Dendritic cell treated with granulocyte-macrophage colony-stimulating factor and Interleukin-4, amounts not matched to agents 40 ng/mL and 50 ng/mL, for 4 days (primary cell): Measurements from ENCODE around the gene PPP1R18.
A peak's percentile ranks its signal among the peaks of the same experiment; 100 is the strongest.

Experiments
- H3K27ac Mint-ChIP-seq: one replicate; pipeline ENCODE4 v1.8.0; 2022; ENCODE audit warnings: mild to moderate bottlenecking, mixed read lengths
- H3K27me3 Mint-ChIP-seq: one replicate; pipeline ENCODE4 v1.8.0; 2022; ENCODE audit warnings: mild to moderate bottlenecking, mixed read lengths
- H3K36me3 Mint-ChIP-seq: one replicate; pipeline ENCODE4 v1.8.0; 2022; ENCODE audit warnings: low read depth, mixed read lengths
- H3K4me1 Mint-ChIP-seq: one replicate; pipeline ENCODE4 v1.8.0; 2022; ENCODE audit warnings: low read depth, mixed read lengths
- H3K4me3 Mint-ChIP-seq: one replicate; pipeline ENCODE4 v1.8.0; 2022; ENCODE audit warnings: mild to moderate bottlenecking, moderate library complexity, mixed read lengths
- H3K9me3 Mint-ChIP-seq: one replicate; pipeline ENCODE4 v1.8.0; 2022; ENCODE audit warnings: mixed read lengths
- intact Hi-C: fragments of 100-400 bp; cut with micrococcal nuclease; formaldehyde crosslinking; loops from one replicate; pipeline ENCODE4 v1.15.0; 2022

The PPP1R18 gene

DNA sequence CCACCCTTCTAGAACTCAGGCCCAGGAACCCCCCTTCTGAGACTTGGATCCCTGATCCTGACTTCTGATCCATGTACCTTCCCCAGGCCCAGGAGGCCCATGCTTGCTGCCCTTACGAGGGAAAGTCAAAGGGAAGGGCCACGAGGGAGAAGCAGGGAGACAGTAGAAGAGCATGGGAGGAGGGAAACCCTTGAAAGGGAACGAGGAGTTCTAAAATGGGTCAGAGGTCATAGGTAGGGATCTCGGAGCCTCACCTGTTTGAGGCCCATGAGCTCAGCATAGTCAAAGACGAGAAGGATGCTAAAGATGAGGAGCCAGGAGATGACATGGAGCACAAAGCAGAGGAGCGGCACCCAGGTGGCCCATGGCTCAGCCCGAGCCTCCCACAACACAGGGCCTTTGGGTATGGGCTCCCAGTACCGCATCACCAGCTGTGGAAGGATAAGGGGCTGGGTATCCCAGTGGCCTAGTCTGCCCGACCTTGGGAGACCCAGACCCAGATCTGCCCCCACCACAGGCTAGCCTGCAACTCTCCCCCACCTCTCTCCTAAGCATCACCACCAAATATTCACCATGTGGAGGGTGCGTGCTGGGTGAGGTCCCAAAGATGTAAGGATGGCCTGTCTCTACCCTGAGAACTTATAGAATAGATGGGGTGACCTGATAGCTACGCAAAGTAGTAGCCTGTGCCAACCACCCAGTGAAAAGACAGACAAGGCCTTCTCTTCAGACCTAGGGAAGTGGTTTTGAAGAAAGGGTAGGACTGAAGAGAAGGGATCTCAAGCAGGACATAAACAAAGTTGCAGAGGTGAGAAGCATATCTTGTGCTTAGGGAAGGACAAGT, 2.8 kb upstream of the PPP1R18 start:
- peak overlapping the region; percentile 91 for H3K27ac Mint-ChIP-seq
- peak overlapping the region; percentile 93 for H3K4me3 Mint-ChIP-seq
- H3K36me3 Mint-ChIP-seq = peaks cover 58% of the 10 kb centered on the region
- H3K4me1 Mint-ChIP-seq = peaks cover 48% of the 10 kb centered on the region
- intact Hi-C loops = no loop called here
- H3K27me3 Mint-ChIP-seq = no peaks in the 10 kb centered on the region
- no peaks in the 10 kb centered on the region for H3K9me3 Mint-ChIP-seq

DNA sequence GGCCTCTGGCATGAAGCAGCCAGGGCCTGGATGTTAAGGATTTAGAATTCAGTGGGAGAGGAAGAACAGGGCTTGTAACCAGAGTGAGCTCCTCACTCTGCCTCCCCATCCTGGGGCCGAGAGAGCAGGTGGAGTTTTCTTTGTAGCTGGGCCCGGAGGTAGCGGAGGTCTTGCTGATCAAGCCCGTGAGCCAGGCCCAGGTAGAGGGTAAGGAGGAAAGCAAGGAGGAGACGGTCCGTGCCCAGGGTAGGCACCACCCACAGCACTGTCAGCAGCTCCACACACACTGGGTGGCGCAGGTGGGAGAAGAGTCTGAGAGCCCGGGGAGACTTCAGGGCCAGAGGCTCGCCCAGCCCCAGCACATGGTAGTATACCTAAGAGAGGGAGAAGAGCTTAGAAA, 2.1 kb upstream of the PPP1R18 start:
- peak overlapping the region; percentile 91 for H3K27ac Mint-ChIP-seq
- intact Hi-C loops = no loop called here
- H3K27me3 Mint-ChIP-seq = no peaks in the 10 kb centered on the region
- peaks cover 48% of the 10 kb centered on the region for H3K4me1 Mint-ChIP-seq
- peaks cover 65% of the 10 kb centered on the region for H3K36me3 Mint-ChIP-seq
- H3K4me3 Mint-ChIP-seq = peak overlapping the region; percentile 93
- H3K9me3 Mint-ChIP-seq = no peaks in the 10 kb centered on the region

DNA sequence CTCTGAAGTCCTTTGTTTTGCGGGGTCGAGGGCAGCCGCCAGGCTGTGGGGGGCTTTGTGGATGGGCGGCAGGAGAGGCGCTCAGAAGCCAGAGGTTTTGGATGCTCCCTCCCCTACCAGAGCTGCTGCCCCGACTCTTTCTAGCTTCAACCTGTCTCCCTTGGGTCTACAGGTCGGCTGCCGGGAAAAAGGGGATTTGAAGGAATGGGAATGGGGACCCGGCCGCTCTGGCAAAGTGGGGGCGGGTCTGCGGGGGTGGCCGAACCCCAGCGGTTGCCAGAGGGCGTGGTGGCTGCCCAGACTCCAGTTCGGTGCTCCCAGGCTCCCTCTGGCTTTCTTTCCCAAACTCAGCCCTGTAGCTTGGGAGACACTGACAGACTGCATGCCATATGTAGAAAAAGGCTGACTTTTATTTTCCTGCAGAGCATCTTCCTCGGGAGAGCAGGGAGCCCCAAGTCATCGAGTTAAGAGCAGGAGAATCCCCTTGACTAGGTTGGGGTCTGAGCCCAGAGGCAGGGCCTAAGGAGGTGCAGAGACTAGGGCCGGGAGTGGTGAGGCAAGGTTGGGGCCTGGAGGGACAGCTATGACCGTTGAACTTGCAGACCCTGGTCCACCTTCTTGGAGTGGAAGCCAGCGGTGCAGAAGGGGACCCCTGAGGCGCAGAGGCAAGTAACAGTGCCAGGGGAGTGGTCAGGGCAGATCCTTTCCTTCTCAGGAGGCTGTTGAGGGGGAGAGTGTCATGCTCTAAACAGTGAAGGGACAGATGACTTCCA, 1.4 kb upstream of the PPP1R18 start:
- Mint-ChIP-seq H3K27ac (peak overlapping the region; percentile 91), H3K4me1 (peaks cover 49% of the 10 kb centered on the region), H3K36me3 (peaks cover 72% of the 10 kb centered on the region), H3K4me3 (peak overlapping the region; percentile 93), H3K9me3 (no peaks in the 10 kb centered on the region), H3K27me3 (no peaks in the 10 kb centered on the region)
- intact Hi-C loops = loop anchor here (1.0 kb wide), 1 partner anchor 29 kb away; the partner anchor contains the start of gene MDC1

DNA sequence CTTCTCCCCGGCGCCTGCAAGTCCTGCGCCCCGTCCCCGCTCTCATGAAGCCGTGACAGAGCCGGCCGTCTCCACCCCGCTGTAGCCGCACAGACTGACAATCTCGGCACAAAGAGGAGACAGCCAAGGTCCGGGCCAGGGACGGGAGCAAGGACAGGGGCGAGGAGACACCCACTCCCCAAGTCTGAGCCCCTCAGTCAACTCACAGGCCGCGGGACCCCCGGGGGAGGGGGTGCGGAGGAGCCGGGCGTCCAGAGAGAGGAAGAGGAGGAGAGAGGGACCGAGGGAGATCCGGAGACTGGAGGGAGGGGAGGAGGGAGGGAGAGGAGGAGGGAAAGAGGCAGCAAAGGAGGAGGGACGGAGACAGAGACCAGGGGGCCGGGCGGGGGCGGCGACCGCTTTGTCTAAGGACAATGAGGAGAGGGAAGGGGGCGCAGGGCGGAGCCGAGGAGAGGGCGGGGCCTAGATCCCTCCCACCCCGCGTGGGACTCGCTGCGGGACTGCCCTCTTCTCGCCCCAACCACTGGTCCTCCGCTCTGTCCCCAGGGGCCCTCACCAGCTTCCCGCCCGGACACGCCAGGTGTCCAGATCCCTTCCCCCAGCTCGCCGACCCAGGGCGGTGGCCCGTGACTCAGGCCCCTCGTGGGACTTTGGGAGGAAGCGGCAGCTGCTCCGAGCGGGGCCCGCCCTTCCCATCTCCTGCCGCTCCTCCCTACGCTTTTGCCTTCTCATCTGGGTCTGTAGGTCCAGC, 638 bp upstream of the PPP1R18 start:
- Mint-ChIP-seq H3K9me3 (no peaks in the 10 kb centered on the region), H3K36me3 (peaks cover 80% of the 10 kb centered on the region), H3K27ac (peak overlapping the region; percentile 91), H3K4me1 (peaks cover 56% of the 10 kb centered on the region), H3K4me3 (peak overlapping the region; percentile 93), H3K27me3 (no peaks in the 10 kb centered on the region)
- intact Hi-C loops = loop anchor here (1.0 kb wide), 1 partner anchor 30 kb away; the partner anchor contains the start of gene MDC1

DNA sequence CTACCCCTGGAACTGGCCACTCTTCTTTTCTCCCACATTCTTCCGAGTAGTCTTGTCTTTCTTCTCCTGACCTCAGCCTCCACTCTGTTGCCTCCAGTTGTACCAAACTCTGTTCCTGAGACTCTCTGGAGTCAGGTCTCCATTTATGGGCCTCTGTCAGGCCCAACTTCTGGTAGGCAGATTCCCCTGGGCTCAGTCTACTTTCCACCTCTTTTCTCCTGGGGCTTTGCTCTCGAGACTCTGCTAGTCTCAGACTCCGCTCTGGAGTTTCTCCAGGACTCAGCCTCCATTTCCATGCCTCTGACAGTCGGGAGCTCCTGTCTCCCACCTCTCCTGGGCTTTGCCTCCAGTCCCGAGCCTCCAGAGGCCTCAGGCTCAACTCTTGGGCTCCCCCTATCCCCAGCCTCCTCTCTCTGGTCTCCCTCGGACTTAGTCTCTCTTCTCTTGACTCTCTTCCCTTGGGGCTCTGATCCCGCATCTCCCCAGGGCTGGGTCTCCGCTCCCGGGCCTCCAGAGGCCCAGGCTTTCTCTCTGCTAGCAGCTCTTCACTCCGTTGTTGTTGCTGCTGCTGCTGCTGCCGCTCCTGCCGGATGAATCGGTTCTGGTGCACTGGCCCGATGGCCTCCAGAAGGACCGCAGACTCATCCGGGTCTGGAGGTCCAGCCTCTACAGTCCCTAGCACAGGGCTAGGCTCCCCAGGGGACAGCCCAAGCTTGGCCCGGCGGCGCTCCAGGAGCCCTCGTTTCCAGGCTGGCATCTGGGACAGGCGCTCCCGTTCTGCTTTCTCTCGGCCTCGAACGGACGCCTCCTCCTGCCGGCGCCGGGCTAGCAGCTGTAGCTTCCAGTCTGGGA, 1.1 kb downstream of the PPP1R18 start:
- Mint-ChIP-seq H3K4me1 (peaks cover 65% of the 10 kb centered on the region), H3K4me3 (peak overlapping the region; percentile 93), H3K9me3 (no peaks in the 10 kb centered on the region), H3K27ac (peak overlapping the region; percentile 91), H3K36me3 (peaks cover 93% of the 10 kb centered on the region), H3K27me3 (no peaks in the 10 kb centered on the region)
- intact Hi-C loops = no loop called here

DNA sequence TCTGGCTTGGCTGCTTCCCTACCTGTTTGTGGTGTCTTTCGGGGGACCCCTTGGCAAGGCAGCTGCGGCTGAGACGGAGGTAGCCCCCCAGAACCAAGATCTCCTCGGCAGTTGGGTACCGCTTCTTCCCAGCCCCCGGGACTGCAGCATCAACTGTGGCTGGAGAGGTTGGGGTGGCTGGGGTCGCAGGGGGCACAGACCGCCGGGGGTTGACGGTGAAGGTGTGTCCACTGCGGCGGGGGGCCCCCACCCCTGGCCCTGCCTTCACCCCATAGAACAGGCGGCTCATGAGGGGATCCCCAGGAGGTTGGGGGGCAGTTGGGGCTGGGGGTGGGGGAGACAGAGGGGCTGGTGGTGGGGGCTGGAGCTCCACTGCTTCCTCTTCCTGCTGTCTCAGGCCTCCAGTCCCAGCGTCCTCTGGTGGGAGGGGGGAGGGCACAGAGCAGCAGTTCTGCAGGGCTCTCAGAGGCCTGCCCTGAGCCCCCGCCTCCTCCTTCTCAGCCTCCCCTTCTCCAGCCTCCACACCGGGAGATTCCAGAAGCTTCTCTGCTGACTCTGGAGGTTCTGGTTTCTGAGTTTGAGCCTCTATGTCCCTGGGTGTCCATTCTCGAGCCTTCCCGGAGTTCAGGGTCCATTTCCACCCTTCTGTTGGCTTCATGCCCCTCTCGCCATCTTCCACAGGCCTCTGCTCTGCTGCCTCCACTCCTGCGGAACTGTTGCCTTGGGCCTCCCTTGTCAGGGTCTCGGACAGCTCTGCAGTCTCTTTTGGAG, 1.9 kb downstream of the PPP1R18 start:
- Mint-ChIP-seq H3K4me3 (peak overlapping the region; percentile 93), H3K4me1 (peaks cover 65% of the 10 kb centered on the region), H3K27me3 (no peaks in the 10 kb centered on the region), H3K9me3 (no peaks in the 10 kb centered on the region), H3K27ac (peak overlapping the region; percentile 91), H3K36me3 (peaks cover 98% of the 10 kb centered on the region)
- intact Hi-C loops = no loop called here

DNA sequence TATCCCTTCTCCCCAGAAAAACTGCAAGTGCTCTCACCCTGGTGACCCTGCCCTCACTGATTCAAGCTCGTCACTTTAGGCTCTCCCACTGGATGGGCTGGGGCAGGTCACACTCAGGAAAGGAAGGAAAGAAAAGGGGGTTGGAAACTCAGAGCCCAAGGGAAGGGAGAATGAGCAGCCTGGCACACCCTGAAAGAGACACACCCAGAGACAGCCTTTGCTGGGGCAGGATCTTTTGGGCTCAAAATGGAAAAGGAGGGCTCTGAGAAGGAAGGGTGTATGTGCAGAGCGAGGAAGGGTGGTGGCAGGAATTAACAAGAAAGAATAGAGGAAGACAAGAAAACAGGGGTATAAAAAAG, 2.5 kb downstream of the PPP1R18 start:
- intact Hi-C loops = loop anchor here (2.0 kb wide), 1 partner anchor 67 kb away; the partner anchor contains the start of genes MRPS18B and PPP1R10
- no peaks in the 10 kb centered on the region for H3K9me3 Mint-ChIP-seq
- peaks cover 65% of the 10 kb centered on the region for H3K4me1 Mint-ChIP-seq
- H3K27me3 Mint-ChIP-seq = no peaks in the 10 kb centered on the region
- peak overlapping the region; percentile 93 for H3K4me3 Mint-ChIP-seq
- H3K36me3 Mint-ChIP-seq = peaks cover 100% of the 10 kb centered on the region
- peak overlapping the region; percentile 91 for H3K27ac Mint-ChIP-seq

DNA sequence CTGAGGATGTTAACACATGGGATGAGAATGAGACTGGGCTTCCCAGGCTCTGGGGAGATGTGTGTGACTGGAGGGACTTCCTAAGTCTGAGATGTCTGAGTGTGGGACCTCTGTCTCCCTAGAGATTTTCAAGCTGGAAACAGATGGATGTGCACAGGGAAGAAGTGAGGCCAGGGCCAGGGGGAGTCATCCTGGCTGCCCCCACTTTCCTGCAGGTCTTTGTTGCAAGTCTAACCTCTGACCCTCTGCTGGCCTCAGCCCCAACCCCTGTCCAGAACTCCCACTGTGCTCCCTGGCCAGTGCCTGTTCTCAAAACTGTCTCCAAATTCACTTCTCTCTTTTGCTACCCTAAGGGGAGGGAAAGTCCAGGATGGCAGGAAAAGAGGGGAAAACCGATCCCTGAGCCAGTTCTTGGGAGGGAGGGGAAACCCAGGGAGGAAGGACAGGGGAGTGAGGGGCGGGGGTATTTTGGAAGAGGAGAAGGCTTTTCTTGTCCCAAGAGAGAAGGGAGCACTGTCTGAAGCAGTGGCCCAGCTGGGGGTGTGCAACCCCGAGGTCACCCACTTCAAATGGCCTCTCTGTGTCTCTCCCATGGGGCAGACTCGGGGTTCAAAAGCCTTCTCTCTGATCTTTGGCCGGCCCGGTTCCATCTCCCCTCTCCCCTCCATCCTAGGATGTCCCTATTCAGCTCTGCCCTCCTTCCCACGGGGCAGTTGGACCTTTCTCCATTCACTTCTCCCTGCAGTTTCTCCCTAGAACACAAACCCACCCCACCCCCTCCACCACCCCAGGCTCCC, 3.1 kb downstream of the PPP1R18 start:
- Mint-ChIP-seq H3K4me1 (peaks cover 63% of the 10 kb centered on the region), H3K27me3 (no peaks in the 10 kb centered on the region), H3K36me3 (peaks cover 100% of the 10 kb centered on the region), H3K4me3 (peak overlapping the region; percentile 93), H3K9me3 (no peaks in the 10 kb centered on the region), H3K27ac (peak overlapping the region; percentile 91)
- intact Hi-C loops = loop anchor here (2.0 kb wide), 1 partner anchor 67 kb away; the partner anchor contains the start of genes MRPS18B and PPP1R10

DNA sequence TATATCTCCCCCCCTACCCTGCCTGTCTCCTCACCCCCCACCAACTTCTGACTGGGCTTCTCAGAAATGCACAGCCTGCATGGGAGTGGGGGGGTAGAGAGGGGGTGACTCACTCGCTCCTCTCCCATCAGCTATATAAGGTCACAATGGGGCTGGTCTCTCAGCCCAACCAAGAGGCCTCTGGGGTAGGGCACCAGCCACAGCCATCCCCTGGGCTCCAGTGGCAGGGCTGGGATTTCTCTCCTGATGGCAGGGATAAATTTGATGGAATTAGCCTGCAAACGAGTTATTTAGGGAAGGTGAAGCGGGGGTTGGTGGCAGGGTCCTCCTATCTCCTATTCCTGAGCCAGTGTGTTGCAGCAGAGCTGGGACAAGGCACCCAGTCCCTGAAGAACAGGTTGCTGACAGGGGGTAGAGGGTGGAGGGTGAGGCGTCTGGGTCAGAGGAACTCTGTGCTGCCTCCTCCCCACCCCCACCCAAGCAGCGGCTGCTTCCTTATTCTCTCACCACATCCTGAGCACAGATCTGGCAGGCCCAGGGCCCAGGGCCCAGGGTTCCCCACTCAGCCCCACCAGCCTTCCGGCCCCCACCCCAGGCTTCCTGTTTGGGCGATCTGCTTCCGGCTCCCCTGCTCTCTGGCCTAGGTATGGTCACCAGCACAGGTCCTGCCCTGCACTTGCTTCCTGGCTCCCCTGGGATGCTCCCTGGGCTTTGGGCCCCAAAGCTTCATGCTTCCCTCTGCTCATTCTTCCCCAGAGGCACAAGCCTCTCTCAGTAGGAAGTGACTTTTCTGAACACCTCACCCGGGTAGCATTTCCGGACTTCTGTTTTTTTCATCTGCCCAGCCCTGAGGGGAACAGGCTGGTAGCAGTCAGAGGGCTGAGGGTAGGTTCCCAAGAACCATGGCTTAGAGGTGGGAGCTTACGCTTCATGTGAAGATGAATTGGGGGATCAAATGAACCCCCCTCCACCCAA, 4.0 kb downstream of the PPP1R18 start:
- Mint-ChIP-seq H3K36me3 (peaks cover 100% of the 10 kb centered on the region), H3K27me3 (no peaks in the 10 kb centered on the region), H3K4me3 (peak overlapping the region; percentile 93), H3K27ac (peak overlapping the region; percentile 91), H3K4me1 (peaks cover 53% of the 10 kb centered on the region), H3K9me3 (no peaks in the 10 kb centered on the region)
- intact Hi-C loops = loop anchor here (2.0 kb wide), 1 partner anchor 66 kb away; the partner anchor contains the start of genes MRPS18B and PPP1R10

DNA sequence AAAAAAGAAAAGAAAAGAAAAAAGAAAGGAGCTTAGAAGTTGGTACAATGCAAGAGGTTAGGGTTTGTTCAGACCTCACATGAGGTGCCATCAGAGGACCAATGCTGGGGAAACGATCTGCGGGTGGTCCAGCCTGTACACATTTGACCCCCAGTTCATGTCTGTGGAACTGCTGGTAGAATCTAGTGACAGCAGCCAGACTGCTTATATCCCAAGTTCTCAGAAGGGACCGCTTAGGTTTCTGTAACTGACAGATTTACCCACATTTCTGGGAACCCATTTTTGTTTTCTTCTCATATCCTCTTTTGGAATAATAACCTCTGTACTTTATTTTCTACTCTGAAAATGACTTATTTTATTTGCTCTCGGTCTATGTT, 4.7 kb downstream of the PPP1R18 start:
- Mint-ChIP-seq H3K9me3 (no peaks in the 10 kb centered on the region), H3K27me3 (no peaks in the 10 kb centered on the region), H3K4me3 (peak overlapping the region; percentile 93), H3K36me3 (peaks cover 100% of the 10 kb centered on the region), H3K4me1 (peaks cover 57% of the 10 kb centered on the region), H3K27ac (peak overlapping the region; percentile 91)
- intact Hi-C loops = loop anchor here (2.0 kb wide), 1 partner anchor 65 kb away; the partner anchor contains the start of genes MRPS18B and PPP1R10
